Cerebellar nuclear complex (tissue), 1 donor: ENCODE results near the gene EPC2.
"Not testable (repeated sequence)": the region's sequence is repeated elsewhere in the genome, so short reads cannot be mapped to it uniquely, and the experiment has no call there.

Source experiments
- DNase-seq, 2 experiments: peaks; one replicate each; lab custom pipeline; 2025; lab: John Stamatoyannopoulos, UW

EPC2 gene

DNA sequence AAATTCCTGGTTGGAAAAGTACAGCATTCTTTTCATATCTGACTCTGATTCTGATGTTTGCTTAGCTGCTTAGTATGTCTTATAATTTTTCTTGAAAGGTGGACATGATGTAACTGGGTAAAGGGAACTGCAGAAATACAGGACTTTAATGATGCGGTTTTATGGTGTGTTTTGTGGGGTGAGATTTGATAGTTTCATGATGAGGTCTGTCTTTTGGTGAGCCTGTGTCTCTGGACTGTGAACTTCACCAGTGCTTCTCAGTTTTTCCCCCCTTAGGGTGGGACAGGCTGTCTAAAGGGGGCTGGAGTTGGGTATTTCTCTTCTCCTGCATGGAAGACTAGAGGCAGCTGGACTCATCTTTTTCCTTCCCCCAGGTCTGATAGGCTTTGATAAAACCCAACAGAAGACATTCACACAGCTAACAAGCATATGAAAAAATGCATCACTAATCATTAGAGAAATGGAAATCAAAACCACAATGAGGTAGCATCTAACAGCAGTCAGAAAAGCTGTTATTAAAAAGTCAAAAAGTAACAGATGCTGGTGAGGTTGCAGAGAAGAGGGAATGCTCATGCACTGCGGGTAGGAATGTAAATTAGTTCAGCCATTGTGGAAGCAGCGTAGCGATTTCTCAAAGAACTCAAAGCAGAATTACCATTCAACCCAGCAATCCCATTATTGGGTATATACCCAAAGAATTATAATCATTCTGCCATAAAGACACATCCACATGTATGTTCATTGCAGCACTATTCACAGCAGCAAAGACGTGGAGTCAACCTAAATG, 77.6 kb downstream of the EPC2 start:
- no peak for DNase-seq

GRCh38 chr2:148725564-148725963, 81.0 kb downstream of the EPC2 start:
- no peak for DNase-seq

- DNase-seq, result no peak
Observed at GRCh38 chr2:148726228-148726627, 81.7 kb downstream of the EPC2 start.

- DNase-seq, result no peak
Observed at GRCh38 chr2:148730085-148730484, 85.5 kb downstream of the EPC2 start.

DNA sequence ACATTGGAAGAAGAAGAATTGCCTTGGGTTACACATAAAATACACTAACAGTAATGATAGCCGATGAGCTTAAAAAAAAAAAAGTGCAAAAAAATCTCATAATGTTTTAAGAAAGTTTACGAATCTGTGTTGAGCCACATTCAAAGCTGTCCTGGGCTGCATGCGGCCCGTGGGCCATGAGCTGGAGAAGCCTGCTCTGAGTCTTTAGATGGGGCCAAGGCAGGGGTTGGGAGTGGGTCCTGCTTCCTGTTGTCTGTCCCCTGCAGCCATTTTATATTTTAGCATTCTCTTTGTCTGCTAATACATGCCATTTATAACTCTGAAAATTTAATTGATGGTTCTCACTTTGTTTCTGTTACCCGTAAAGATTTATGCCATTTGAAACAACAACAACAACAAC, 93.2 kb downstream of the EPC2 start:
- no peak for DNase-seq

GRCh38 chr2:148739454-148740105, 95.0 kb downstream of the EPC2 start:
- DNase-seq, result no peak

GRCh38 chr2:148742373-148742772, 97.8 kb downstream of the EPC2 start:
- DNase-seq, result no peak

- no peak for DNase-seq
Observed at GRCh38 chr2:148745151-148745851, 100.8 kb downstream of the EPC2 start.

GRCh38 chr2:148746973-148747372, 102.4 kb downstream of the EPC2 start:
- no peak for DNase-seq

GRCh38 chr2:148751907-148752306, 107.4 kb downstream of the EPC2 start:
- no peak for DNase-seq

DNA sequence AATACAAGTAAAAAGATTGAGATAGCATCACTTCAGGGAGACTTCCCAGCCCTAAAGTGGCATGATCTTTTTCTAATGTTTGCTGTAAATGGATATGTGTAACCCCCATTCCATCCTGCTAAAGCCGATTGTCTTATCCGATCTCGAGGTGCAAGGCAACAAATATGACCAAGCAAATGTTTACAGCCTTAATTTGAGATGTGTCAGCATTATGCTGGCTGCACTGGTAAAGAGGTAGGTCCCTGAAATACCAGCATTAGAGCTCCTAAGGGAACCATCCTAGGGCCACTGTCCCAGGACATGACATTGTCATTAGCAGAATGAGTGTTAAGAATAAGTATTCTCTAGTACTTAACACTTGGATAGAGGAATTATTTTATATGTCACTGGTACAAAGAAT, 108.4 kb downstream of the EPC2 start:
- no peak for DNase-seq

GRCh38 chr2:148754864-148755263, 110.3 kb downstream of the EPC2 start:
- DNase-seq, result no peak

GRCh38 chr2:148756292-148756975, 111.9 kb downstream of the EPC2 start:
- DNase-seq, result no peak

DNA sequence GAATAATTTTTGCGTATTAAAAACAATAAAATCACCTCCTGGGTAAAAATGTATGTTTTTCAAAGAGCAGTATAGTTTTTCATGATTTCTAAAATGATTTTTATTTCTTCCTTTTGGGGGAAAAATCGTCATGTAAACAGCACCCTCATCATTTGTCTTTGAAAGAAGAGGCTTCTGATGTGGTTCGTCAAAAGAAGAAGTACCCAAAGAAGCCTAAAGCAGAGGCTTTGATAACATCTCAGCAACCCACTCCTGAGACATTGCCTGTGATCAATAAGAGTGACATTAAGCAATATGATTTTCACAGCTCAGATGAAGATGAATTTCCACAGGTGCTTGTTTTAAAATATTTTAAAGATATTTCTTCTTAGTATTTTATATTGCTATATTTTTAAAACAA, 120.3 kb downstream of the EPC2 start:
- no peak for DNase-seq

DNA sequence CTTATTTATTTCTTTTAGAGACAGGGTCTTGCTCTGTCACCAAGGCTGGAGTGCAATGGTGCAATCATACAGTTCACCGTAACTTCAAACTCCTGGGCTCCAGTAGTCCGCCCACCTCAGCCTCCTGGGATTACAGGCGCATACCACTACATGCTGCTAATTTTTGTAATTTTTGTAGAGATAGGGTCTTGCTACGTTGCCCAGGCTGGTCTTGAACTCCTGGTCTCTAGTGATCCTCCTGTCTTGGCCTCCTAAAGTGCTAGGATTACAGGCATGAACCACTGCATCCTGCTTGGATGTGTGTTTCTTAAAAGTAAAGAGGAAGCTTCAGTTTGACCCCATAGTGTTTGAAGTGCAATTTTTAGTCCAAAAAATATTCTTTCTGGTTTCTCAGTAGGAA, 125.5 kb downstream of the EPC2 start:
- no peak for DNase-seq

GRCh38 chr2:148781544-148781943, 137.0 kb downstream of the EPC2 start:
- no peak for DNase-seq

GRCh38 chr2:148789059-148789458, 144.5 kb downstream of the EPC2 start:
- DNase-seq, result no peak

DNA sequence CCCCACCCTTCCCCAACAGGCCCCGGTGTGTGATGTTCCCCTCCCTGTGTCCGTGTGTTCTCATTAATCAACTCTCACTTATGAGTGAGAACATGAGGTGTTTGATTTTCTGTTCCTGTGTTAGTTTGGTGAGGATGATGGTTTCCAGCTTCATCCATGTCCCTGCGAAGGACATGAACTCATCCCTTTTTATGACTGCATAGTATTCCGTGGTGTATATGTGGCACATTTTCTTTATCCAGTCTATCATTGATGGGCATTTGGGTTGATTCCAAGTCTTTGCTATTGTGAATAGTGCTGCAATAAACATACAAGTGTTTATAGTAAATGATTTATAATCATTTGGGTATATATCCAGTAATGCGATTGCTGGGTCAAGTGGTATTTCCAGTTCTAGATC, 145.6 kb downstream of the EPC2 start:
- DNase-seq, result not testable (repeated sequence)

DNA sequence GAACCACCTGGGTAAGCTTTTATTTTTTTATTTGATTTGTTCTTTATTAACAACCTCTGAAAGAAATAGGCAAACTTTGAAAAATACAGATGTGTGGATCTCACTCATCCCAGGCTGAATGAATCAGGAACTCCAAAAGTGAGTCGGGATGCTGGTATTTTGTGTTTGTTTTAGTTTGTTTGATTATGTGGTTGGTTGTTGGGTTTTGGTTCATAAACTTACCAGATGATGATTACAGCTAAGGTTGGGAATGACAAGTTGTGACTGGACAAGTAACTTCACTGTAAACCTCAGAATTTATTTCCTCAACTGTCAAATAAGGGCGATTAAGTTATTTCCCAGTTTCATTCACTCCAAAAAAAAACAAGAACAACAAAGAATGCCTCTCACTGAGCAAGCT, 150.0 kb downstream of the EPC2 start:
- DNase-seq, result no peak

DNA sequence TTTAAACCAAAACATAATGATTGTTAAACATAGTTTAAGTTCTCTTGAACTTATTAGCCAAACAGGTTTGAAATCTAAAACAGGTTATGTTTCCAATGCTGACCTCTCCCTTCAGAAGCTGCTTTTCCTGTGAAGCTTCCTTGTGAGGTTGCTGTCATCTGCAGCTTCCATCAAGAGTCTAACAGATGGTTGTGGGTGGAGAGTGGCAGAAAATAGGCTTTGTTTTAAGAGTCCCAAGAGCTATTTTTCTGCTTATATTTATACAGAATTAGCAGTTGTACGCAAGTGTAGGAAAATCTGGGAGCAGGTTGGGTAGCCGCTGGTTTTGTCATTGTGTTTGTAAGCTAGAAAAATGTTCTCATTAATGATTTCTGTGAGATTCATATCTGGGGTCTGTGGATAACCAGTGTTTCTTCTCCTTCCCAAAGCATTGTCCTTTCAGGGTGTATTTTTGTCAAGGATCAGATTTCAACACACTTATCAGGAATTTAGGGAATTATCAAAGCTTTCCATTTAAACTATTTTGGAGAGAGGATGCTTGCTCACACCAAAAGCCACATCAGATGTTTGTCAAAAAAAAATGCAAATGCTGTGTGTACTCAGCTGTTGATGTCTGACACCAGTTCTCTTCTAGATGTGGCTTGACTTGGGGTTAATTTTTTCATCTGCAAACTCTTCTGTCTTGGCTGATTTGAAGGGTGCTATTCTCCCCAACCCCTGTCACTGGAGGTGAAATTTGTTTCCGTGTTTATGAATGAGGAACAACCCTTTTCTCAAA, 152.4 kb downstream of the EPC2 start:
- no peak for DNase-seq

DNA sequence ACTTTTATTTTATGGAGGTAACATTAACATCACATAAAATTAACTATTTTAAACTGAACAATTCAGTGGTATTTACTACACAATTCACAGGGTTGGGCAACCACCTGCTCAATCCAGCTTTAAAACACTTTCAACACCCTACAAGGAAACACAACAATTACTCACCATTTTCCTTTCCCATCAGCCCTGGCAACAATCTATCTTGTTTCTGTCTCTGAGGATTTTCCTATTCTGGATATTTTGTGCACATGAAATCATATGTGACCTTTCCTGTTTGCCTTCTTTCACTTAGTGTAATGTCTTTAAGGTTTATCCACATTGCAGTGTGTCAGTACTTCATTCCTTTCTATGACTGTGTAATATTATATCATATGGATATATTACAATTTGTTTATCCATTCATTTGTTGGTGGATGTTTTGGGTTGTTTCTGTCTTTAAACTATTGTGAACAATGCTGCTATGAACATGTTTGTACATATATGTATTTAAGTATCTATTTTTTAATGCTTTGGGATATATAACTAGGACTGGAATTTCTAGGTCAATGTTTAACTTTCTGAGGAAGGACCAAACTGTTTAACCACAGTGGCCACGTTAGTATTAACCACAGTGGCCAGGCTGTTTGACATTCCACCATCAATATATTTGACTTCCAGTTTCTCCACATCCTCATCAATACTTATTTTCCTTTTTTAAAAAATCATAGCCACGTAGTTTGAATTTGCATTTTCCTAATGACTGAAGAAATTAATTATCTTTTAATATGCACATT, 158.1 kb downstream of the EPC2 start:
- no peak for DNase-seq
